ENCODE results near the gene FAM78A.
"Not testable (repeated sequence)": the region's sequence is repeated elsewhere in the genome, so short reads cannot be mapped to it uniquely, and the experiment has no call there.

DNA sequence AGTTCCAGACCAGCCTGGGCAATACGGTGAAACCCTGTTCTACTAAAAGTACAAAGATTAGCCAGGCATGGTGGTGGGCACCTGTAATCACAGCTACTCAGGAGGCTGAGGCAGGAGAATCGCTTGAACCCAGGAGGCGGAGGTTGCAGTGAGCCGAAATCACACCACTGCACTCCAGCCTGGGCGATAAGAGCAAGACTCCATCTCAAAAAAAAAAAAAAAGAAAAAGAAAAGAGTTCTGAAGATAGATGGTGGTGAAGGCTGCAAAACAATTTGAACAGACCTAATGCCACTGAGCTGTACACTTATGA lies 13.3 kb downstream of the FAM78A start:
- TF ChIP-seq, protein P1, sequence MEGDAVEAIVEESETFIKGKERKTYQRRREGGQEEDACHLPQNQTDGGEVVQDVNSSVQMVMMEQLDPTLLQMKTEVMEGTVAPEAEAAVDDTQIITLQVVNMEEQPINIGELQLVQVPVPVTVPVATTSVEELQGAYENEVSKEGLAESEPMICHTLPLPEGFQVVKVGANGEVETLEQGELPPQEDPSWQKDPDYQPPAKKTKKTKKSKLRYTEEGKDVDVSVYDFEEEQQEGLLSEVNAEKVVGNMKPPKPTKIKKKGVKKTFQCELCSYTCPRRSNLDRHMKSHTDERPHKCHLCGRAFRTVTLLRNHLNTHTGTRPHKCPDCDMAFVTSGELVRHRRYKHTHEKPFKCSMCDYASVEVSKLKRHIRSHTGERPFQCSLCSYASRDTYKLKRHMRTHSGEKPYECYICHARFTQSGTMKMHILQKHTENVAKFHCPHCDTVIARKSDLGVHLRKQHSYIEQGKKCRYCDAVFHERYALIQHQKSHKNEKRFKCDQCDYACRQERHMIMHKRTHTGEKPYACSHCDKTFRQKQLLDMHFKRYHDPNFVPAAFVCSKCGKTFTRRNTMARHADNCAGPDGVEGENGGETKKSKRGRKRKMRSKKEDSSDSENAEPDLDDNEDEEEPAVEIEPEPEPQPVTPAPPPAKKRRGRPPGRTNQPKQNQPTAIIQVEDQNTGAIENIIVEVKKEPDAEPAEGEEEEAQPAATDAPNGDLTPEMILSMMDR (IDR thresholded peaks at IDR 0.05) = not testable (repeated sequence)
- TF ChIP-seq POLR2A, EP300 (IDR thresholded peaks at IDR 0.05): not testable (repeated sequence)

Measured in ovary (tissue), 3 donors.